NT2/D1 (cell line): ENCODE measurements around the gene NKX2-2.

Experiments used
- DNase-seq: peaks from one replicate; pipeline ENCODE4 v3.0.0-alpha.2; 2011; ENCODE audit warnings: low read depth, low spot score
- H3K27me3 ChIP-seq: 2 replicates; pipeline ENCODE4 v1.6.0; 2011; ENCODE audit warnings: mild to moderate bottlenecking; ENCODE audit not compliant: insufficient read length, insufficient read depth
- H3K36me3 ChIP-seq: 2 replicates; pipeline ENCODE4 v1.6.1; 2011; ENCODE audit warnings: mild to moderate bottlenecking, low read length, mixed read lengths; ENCODE audit not compliant: insufficient read depth, insufficient read length
- H3K4me1 ChIP-seq: 2 replicates; pipeline ENCODE4 v1.5.1; 2011; ENCODE audit not compliant: insufficient read depth, insufficient read length
- H3K4me3 ChIP-seq: 2 replicates; pipeline ENCODE4 v1.5.1; 2011; ENCODE audit warnings: low read depth; ENCODE audit not compliant: insufficient read length
- H3K9ac ChIP-seq: 2 replicates; pipeline ENCODE4 v1.6.0; 2011; ENCODE audit warnings: low read depth; ENCODE audit not compliant: insufficient read length
- H3K9me3 ChIP-seq: 2 replicates; pipeline ENCODE4 v1.5.1; 2011; ENCODE audit warnings: mild to moderate bottlenecking, low read length; ENCODE audit not compliant: insufficient read depth
- SUZ12 ChIP-seq: IDR thresholded peaks from 2 replicates; pipeline ENCODE4 v1.6.1; 2011; ENCODE audit not compliant: insufficient read length, insufficient read depth; ENCODE audit errors: extremely low read depth
- YY1 ChIP-seq: IDR thresholded peaks from 2 replicates; pipeline ENCODE4 v1.6.1; 2011; ENCODE audit not compliant: insufficient read length, insufficient read depth
- ZNF274 ChIP-seq: IDR thresholded peaks from 2 replicates; pipeline ENCODE4 v1.6.1; 2011; ENCODE audit warnings: mild to moderate bottlenecking, low read depth, low read length

The NKX2-2 gene

DNA sequence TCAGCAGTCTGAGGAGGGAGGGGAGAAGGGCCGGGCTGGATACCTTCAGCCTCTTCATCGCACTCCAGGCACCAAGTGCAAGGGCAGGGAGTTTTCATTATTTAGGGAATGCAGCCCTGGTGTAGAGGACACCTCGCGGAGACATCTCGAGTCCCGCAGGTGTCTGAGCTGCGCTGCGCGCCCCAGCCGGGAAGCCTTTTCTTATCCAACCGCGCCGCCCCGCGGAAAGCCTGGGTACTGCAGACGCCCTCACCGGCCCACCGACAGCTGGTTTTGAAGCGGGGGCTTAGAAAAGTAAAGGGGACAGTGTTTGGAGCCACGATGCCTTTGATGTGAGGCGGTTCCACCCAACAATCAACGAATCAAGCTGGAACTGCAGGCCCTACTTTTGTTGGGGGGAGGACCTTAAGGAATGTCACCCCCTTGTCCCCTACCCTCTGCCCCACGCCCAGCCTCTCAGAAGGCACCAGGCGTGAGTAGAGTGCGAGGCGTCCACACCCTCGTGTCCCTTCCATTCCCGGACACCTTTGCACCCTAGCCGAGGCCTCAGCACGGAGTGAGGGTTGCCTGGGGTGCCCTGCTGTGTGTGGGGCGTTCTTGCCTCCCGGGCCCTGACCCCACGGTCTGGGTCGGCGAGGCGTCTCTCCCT, 8.6 kb downstream of the NKX2-2 start:
- peak overlapping the region; percentile 57 for H3K4me3 ChIP-seq
- peaks cover 3% of the 10 kb centered on the region for H3K4me1 ChIP-seq
- peak overlapping the region; percentile 85 for H3K9ac ChIP-seq
- H3K9me3 ChIP-seq = no peaks in the 10 kb centered on the region
- no peak for DNase-seq
- TF ChIP-seq YY1 (no peak), ZNF274 (no peak), SUZ12 (no peak)
- peaks cover 61% of the 10 kb centered on the region for H3K27me3 ChIP-seq
- H3K36me3 ChIP-seq = peaks cover 6% of the 10 kb centered on the region

DNA sequence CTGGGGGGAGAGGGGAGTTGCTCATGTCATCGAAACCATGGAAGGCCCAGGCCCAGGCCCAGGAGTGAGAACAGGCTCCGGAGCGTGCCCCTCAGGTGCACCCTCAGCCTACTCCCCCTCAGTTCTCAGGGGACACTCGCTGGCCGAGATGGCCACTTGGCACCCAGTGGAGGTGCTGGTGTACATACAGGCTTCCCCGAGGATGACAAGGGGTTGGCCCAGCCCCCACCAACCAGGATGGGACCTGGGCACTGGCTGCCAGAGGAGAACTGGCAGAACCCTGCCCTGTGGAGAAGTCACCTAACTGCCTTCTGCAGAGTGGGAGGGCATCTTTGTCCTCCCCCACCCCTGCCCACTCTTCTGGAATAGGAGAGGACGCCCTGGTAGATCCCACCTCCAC, 9.5 kb downstream of the NKX2-2 start:
- Histone ChIP-seq H3K9ac (no peak overlapping the region), H3K27me3 (peaks cover 51% of the 10 kb centered on the region), H3K4me1 (no peaks in the 10 kb centered on the region), H3K9me3 (no peaks in the 10 kb centered on the region), H3K4me3 (no peak overlapping the region), H3K36me3 (peaks cover 6% of the 10 kb centered on the region)
- DNase-seq = no peak
- no peak for TF ChIP-seq YY1
- no peak for TF ChIP-seq ZNF274
- no peak for TF ChIP-seq SUZ12

DNA sequence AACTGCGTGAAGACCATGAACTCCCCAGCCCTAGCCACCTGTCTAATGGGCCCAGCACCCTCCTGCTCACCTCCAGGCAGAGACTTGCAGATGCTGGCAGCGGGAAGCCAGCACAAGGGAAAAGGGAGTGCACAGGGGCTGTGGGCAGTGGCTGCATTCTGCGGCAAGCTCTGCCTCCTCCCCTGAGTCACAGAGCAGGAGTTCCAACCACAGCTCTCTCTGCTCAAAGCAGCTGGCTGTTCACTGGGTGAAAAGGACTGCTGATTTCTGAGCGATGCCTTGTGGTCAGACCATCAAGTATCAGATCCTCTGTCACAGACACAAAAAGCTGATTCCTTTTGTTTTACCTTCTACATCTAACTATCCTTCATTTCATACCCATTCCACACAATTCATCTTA, 10.5 kb downstream of the NKX2-2 start:
- Histone ChIP-seq H3K9ac (no peak overlapping the region), H3K4me1 (peaks cover 4% of the 10 kb centered on the region), H3K9me3 (no peaks in the 10 kb centered on the region), H3K27me3 (peaks cover 42% of the 10 kb centered on the region), H3K4me3 (no peak overlapping the region), H3K36me3 (peaks cover 6% of the 10 kb centered on the region)
- DNase-seq = no peak
- no peak for TF ChIP-seq SUZ12
- TF ChIP-seq ZNF274 = no peak
- no peak for TF ChIP-seq YY1

DNA sequence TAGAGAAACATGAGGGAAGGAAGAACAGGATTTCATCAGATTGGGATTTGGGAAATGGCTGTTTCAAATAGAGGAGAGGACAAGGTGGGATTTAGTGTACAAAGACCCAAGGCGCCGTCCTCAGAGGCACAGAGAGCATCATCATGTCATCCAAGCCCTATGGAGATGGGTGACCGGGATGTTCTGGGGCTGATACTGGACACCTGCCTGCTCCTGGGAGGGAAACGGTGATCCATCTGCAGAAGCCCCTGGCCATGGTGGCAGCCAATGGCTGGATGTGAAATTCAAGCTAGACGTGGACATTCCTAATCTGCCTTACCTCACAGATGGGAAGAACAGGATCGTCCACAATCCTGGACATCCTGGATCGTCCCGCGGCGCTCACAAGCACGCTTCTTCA, 12.7 kb downstream of the NKX2-2 start:
- peaks cover 4% of the 10 kb centered on the region for H3K4me1 ChIP-seq
- H3K36me3 ChIP-seq = peaks cover 6% of the 10 kb centered on the region
- H3K27me3 ChIP-seq = peaks cover 20% of the 10 kb centered on the region
- no peak overlapping the region for H3K4me3 ChIP-seq
- no peaks in the 10 kb centered on the region for H3K9me3 ChIP-seq
- no peak for DNase-seq
- H3K9ac ChIP-seq = no peak overlapping the region
- TF ChIP-seq ZNF274 (no peak), YY1 (no peak), SUZ12 (no peak)

DNA sequence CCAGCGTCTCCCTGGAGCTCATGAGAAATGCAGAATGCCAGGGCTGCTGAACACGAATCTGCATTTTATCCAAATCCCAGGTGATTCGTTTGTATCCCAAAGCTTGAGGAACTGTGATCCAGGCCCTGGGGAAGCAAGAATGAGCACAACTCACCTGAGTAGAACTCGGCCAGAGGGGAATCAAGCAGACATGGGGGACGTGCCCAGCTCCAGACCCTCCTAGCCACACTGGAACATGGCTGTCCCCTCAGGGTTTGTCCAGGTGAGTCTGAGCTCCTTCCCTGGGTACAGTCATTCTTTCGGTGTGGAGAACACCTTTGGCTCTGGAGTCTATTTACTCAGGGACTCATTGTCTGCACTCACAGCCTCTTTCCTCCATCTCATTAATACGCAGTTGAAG, 13.3 kb downstream of the NKX2-2 start:
- H3K36me3 ChIP-seq = peaks cover 6% of the 10 kb centered on the region
- DNase-seq = no peak
- TF ChIP-seq ZNF274 = no peak
- no peak for TF ChIP-seq SUZ12
- TF ChIP-seq YY1 = no peak
- H3K9ac ChIP-seq = no peak overlapping the region
- peaks cover 14% of the 10 kb centered on the region for H3K27me3 ChIP-seq
- H3K4me1 ChIP-seq = peaks cover 4% of the 10 kb centered on the region
- no peak overlapping the region for H3K4me3 ChIP-seq
- H3K9me3 ChIP-seq = no peaks in the 10 kb centered on the region

DNA sequence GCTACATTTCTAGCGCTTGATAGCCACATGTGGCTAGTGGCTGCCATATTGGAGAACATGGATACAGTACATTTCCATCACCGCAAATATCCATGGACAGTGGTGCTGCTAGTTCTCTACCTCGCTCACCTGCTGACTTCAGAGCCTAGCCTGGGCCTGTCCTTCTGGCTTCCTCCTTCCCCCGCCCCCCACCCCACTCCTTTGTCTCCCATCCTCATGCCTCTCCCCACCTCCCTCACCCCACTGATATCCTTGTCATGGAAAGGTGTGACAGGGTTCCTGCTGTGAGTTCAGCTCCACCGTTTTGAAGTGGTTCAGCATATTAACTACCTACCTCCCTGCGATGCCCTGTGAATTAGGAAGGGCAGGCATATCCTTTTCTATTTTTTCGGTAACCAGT, 14.2 kb downstream of the NKX2-2 start:
- H3K36me3 ChIP-seq = peaks cover 6% of the 10 kb centered on the region
- H3K27me3 ChIP-seq = peaks cover 6% of the 10 kb centered on the region
- H3K9ac ChIP-seq = no peak overlapping the region
- H3K4me3 ChIP-seq = no peak overlapping the region
- DNase-seq = no peak
- TF ChIP-seq ZNF274 (no peak), YY1 (no peak), SUZ12 (no peak)
- no peaks in the 10 kb centered on the region for H3K9me3 ChIP-seq
- H3K4me1 ChIP-seq = peaks cover 4% of the 10 kb centered on the region

DNA sequence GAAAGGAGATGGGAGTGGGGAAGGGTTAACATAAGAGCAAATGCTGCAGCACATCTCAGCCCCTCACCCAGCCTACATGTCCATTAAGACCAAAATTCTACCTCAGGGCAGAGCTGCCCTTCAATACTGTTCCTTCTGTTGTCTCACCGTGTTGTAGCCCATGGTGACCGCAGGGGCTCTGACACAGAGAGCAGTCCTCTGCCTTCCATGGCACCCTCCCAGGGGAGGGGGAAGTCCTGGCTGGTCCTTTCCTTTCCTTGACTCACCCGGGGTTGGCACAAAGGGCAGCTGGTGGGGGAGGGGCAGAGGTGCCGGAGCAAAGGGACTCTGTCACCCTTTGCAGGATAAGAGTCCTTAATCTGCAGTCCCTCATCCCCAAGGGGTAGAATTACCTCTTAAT, 15.2 kb downstream of the NKX2-2 start:
- Histone ChIP-seq H3K27me3 (no peaks in the 10 kb centered on the region), H3K4me3 (no peak overlapping the region), H3K9me3 (no peaks in the 10 kb centered on the region), H3K4me1 (peaks cover 4% of the 10 kb centered on the region), H3K9ac (no peak overlapping the region), H3K36me3 (peaks cover 4% of the 10 kb centered on the region)
- TF ChIP-seq SUZ12 = no peak
- TF ChIP-seq ZNF274 = no peak
- TF ChIP-seq YY1 = no peak
- no peak for DNase-seq

DNA sequence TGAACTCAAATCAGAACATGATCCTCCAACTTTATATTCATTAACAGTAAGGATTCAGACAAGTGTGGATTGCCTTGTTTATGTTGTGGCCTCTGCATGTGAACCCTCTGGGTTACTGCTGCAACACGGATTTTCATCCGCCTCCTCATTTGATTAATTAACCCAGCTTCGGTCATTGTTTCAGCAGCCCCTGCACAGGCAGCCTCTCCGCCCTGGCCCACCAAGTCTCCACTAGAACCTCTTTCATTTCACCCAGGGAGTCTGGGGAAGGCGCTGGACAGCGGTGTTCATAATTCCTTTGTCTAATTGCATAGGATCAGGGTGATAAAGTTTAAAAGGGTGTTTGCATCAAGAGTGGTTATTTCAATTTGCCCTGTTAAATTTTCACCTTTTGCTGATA, 15.7 kb downstream of the NKX2-2 start:
- Histone ChIP-seq H3K27me3 (no peaks in the 10 kb centered on the region), H3K4me1 (peaks cover 4% of the 10 kb centered on the region), H3K4me3 (no peak overlapping the region), H3K9ac (no peak overlapping the region), H3K9me3 (no peaks in the 10 kb centered on the region), H3K36me3 (peaks cover 4% of the 10 kb centered on the region)
- TF ChIP-seq YY1 = no peak
- TF ChIP-seq ZNF274 = no peak
- TF ChIP-seq SUZ12 = no peak
- no peak for DNase-seq
